GM19099 (cell line): ENCODE data around the gene SERINC4.

Experiments used
- POLR2A ChIP-seq: IDR thresholded peaks from 3 replicates; pipeline ENCODE4 v1.6.1; 2011; ENCODE audit warnings: low read depth; ENCODE audit not compliant: insufficient read length; ENCODE audit errors: extremely low read depth

SERINC4 gene

DNA sequence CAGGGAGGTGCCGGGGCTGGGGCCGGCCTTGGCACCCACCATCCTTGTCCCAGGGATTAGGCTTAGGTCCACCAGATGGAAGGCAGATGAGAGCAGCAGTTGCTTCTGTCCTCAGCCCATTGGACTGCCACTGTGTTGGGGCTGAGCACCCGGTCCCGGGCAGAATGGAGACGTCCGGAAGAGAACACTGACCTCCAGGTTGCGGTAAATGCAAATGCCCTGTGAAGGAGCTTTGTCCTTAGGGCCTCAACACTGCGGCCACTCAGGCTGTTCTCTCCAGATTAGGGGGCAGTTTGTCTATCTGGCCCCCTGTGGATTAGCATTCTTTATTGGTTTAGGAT, at the start of gene SERINC4:
Gene SERINC4, minus strand, starts transcription at position 276 of the 341 bp plus-strand sequence. Its CDS starts 234 bp downstream, at position 42.
- TF ChIP-seq POLR2A: no peak

DNA sequence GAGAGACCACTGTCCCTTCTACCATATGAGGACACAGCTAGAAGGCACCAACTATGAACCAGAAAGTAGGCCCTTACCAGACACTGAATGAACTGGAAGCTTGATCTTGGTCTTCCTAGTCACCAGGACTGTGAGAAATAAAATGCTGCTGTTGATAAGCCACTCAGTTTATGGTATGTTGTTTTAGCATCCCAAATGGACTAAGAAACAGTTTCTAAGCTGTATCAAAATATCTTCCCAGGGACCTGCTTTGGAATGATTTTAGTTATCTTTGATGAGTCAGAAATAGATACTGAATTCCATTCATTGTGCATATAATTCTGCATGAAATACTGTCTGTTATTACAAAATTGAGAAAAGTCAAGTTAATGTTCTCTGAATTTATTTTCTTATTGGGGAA, 45.4 kb upstream of the SERINC4 start:
- TF ChIP-seq POLR2A: no peak

DNA sequence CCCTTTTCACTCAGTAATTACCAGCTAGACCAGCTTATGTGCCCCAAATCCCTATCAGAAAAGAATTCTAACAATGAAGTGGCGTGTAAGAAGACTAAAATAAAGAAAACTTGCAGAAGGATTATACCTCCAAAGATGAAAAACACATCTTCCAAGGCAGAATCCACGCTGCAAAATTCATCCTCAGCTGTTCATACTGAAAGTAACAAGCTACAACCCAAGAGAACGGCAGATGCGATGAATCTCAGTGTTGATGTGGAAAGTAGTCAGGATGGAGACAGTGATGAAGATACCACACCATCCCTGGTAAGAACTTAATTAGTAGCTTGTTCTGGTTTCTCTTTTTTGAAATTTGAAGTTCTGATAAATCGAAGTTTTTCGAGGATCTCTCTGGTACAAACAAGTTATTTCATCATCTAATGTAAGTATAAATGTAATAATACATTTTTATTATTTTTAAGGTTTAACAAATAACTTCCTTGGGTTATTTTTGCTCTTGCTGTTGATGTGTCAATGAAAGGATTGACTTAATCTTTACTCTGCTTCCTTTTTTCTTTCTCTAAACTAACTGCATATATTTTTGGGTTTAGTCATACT, 28.1 kb upstream of the SERINC4 start:
- TF ChIP-seq POLR2A: no peak

DNA sequence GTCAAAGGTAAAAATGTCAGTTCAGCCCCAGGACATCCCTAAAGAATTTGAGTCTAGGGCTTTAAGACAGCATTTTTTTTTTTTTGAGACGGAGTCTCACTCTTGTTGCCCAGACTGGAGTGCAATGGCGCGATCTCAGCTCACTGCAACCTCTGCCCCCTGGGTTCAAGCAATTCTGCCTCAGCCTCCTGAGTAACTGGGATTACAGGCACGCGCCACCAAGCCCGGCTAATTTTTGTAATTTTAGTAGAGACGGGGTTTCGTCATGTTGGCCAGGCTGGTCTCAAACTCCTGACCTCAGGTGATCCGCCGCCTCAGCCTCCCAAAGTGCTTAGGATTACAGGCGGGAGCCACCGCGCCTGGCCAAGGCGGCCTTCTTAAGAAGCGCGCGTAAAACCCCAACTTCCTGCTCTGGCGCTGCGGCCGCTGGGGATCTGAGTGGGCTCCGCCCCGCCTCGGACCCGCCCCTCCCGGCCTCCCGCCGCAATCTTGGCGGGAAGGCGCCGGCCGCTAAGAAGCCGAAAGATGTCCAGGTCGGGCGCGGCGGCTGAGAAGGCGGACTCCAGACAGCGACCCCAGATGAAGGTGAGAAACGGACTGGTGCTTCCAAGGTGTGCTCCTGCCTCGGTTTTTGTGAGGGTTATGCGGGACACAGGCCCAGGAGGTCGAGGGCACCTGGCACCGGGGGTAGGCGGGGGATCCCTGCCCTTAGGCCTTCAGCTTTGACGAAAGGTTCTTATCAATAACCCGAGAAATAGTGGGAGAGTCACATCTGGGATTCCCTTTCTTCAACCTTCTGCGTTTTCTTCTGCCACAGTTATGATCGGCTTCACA, 26.7 kb upstream of the SERINC4 start, which contains the start of gene WDR76:
Gene WDR76, plus strand, starts transcription at position 495 of the 834 bp plus-strand sequence. Its CDS starts 31 bp downstream, at position 526.
- TF ChIP-seq POLR2A: peak; percentile 60

DNA sequence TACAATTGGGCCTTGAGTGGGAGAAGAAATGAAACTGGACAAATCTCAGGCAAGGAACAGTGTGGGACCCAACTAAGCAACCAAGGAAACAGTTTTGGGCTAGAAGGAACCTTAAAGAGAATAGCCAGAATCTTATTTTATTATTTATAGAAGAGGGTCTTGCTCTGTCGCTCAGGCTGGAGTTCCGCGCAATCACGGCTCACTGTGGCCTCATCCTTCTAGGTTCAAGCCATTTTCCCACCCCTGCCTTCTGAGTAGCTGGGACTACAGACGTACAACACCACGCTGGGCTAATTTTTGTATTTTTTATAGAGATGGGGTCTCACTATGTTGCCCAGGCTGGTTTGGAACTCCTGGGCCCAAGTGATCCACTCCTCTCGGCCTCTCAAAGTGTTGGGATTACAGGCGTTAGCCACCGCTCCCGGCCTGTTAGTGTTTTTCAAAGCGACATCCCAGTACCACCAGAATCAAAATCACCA, 26.0 kb upstream of the SERINC4 start:
- no peak for TF ChIP-seq POLR2A

DNA sequence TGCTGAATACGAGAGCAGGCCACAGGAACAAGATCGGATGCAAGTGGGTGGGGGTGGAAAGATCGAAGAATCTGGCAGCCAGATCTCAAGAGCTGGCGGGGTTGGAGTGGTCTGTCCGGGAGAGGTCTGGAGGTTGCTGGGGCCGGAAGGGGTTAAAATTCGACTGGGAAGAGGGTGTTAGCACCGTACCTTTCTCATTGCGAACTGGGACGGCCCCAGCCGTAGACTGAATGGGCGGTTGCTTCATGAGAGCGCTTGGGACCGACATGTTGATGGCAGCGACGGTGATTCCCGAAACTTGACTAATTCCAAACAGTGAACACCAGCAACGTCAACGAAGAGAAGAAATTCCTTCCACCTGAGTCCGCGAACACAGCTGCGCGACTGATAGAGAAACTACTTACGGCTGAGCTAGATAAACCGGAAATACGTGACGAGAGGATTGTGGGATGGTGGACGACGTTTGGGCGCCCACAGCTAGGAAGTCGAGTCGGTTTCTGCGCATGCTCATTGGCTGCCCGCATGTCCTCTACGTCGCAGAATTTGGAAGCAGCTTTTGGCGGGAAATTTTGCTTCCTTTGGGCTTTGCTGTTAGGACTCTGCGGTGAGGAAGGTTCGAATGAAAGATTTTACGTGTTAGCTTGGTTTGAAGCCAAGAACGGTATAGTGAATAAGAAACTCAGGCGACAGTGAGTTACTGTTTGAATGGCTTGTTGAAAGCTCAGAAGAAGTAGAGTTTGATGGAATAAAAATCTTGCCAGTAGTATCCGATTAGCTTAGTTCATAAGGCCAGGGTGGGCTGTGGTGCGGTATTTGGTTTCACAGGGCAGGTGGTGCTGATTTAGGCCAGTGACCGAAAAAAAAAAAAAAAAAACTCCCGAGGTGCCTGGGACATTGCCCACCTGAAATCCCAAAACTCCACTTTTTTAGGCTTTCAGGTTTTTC, 24.6 kb upstream of the SERINC4 start, which contains the start of gene MFAP1:
Gene MFAP1, minus strand, starts transcription at position 389 of the 945 bp plus-strand sequence. Its CDS starts 121 bp downstream, at position 268.
- TF ChIP-seq POLR2A: peak; percentile 96

DNA sequence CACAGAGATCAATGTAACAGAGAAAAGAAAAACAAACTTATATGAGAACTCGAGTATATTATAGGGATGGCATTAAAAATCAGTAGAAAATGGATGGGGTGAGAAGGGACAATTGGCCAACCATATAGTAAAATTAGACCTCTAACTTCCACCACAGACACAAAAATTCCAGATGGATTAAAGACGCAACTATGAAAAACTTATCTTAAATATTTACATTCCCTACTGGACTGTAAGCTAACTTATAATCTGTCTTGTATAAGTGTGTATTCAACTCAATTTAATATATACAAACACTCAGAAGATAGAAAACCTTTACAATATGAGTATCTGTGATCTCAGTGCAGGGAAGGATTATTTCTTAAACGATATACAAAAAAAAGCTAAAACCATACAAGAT, 21.5 kb upstream of the SERINC4 start:
- TF ChIP-seq POLR2A: no peak

DNA sequence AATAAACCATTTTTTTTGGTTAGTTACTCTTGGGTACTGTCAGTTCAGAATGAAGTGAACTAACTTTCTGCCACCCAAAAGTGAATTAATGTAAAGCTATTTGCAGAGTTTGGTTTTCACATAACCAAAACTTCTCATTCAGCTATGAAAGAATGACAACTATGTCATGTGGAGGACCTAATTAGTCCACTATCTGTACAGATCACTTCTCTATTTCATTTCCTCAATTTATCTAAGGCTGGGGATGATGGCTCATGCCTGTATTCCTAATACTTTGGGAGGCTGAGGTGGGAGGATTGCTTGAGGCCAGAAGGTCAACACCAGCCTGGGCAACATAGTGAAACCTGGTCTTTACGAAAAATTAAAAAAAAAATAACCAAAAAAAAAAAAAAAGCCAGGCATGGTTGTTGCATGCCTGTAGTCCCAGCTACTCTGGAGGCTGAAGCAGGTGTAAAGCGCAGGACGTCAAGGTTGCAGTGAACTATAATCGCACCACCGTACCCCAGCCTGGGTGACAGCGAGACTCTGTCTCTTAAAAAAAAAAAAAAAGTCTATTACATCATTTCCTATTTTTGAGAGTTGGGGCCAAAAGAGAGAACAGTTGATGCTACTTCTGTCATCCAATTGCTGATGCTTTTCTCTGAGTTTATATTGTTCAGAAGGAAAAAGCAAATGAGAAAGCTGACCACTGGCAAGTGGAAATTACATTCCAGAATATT, 9.1 kb upstream of the SERINC4 start:
- no peak for TF ChIP-seq POLR2A

DNA sequence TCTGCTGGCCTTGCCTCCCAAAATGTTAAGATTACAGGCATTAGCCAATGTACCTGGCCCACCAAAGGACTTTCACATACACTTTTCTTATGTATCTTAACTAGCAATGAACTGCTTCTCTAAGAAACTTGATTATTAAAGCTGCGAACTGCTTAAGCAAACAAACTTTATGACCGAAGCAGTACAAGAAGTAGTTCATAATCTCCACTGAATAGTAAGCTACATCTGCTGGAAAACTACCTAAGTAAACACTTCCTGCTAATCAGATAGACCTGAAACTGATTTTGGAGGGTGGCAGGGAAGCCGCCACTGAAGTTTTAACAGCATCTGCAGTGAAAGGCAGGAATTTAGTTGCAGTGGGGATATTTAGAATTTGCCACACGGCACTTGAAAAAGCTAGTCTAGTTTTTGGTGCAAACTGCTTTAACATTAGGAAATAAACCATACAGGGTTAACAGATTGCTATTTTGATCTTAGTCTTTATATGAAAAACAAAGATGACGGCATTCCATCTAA, 8.5 kb upstream of the SERINC4 start:
- TF ChIP-seq POLR2A: no peak

DNA sequence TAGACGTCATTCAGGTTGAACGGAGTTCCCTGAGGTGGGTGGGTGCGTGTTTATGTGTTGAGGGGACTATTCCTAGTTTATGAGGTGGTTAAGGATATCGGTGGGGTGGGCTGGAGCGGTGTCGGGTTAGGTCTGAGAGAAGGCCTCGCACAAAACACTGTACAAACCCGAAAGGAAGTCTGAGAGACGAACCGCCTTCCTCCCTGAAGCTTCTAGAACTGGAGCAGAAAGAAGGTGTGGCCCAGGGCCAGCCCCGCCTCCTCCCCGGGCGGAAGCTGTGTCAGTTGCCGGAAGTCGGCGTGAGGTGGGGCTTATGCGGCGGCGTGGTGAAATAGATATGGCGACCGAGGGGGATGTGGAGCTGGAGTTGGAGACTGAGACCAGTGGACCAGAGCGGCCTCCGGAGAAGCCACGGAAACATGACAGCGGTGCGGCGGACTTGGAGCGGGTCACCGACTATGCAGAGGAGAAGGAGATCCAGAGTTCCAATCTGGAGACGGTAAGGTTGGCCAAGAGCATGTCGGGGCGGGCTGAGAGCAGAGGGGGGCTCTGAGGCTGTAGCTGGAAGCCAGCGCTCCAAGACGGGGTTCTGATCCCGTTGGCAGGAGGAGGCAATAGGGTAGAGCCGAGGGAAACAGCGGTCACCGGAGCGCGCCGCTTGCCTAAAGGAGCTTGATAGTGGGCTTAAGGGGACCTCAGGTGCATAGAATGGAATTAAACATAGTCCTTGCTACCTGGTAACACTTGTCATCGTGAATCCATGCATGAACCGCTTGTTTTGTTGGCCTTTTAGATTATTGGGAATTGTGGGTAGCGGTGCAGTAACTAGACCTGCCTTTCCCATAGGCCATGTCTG, 494 bp upstream of the SERINC4 start, which contains the start of gene HYPK:
Gene HYPK, plus strand, starts transcription at position 314 of the 856 bp plus-strand sequence. Its CDS starts 24 bp downstream, at position 338.
- peak; percentile 85 for TF ChIP-seq POLR2A

DNA sequence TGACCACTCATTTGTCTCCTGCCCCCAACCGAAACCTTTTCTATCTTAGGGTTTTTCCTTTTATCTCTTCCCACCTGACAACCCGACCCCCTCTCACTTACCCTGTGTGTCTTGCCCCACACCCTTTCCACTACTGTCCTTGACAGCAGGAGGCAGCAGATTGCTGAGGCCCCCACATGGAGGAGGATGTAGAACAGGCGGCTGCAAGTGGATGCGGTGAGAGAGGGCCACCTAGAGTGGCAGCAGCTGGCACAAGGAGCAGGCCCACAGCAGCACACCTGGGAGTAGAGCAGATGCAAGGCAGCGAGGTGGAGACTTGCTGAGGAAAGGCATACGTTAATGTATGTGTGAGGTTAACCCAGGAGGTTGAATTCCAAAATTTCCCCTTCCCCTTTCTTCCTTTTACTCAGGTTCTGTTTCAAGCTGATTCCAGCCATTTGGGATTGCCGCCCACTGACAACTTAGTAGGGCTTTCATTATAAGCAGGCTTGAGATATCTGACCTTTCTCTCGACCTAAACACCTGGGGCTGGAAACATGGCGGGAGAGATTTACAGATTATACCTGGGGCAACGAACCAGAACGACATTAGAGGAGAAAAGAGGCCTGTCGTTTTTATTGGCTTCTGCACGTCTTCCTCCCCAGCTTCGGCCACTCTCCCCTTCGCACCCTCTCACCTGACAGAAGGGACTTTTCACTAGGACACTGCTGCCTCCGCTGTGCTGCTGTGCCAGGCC, 643 bp downstream of the SERINC4 start:
- TF ChIP-seq POLR2A: no peak

DNA sequence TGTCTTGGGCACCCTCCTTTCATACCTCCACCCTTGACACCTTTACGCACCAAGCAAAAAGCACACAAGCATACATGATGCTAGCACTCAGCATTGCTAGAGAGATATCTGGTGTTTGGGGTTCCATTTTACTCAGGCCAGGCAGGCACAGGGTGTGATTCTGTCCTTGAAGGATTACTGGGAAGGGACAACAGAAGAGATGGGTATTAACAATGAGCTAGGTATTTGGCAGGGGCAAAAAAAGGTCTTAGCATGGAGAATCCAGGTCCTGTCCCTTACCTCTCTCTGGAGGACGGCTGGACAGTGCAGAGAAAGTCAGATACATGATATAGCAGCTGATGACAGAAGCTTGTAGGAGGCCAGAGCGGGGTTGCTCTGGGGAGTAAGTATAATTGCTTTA, 3.5 kb downstream of the SERINC4 start:
- no peak for TF ChIP-seq POLR2A
